AG09319 (cell line): Measurements from ENCODE around the gene TRMT44.
"Not testable (repeated sequence)": the region's sequence is repeated elsewhere in the genome, so short reads cannot be mapped to it uniquely, and the experiment has no call there.

Experiments
- DNase-seq: peaks from one replicate; pipeline ENCODE4 v3.0.0-alpha.2; 2010; ENCODE audit warnings: low read depth; ENCODE audit errors: extremely low read depth
- CTCF ChIP-seq: IDR thresholded peaks from 2 replicates; pipeline ENCODE4 v1.5.1; 2011; ENCODE audit warnings: low read depth, mild to moderate bottlenecking, inconsistent platforms, low read length, moderate library complexity

The TRMT44 gene

GRCh38 chr4:8402181-8402597 is 38.4 kb upstream of the TRMT44 start:
- DNase-seq: no peak
- no peak for TF ChIP-seq CTCF

GRCh38 chr4:8402640-8403039 is 37.9 kb upstream of the TRMT44 start:
- no peak for TF ChIP-seq CTCF
- DNase-seq: no peak

- peak; percentile 62 for DNase-seq
- TF ChIP-seq CTCF: peak; percentile 95
Observed at GRCh38 chr4:8403173-8403753, 37.3 kb upstream of the TRMT44 start.

- DNase-seq: no peak
- TF ChIP-seq CTCF: no peak
Observed at GRCh38 chr4:8403976-8404375, 36.6 kb upstream of the TRMT44 start.

GRCh38 chr4:8404791-8405515 is 35.6 kb upstream of the TRMT44 start:
- no peak for TF ChIP-seq CTCF
- no peak for DNase-seq

- no peak for TF ChIP-seq CTCF
- DNase-seq: no peak
Observed at GRCh38 chr4:8405516-8405875, 35.1 kb upstream of the TRMT44 start.

- peak; percentile 32 for TF ChIP-seq CTCF
- DNase-seq: not testable (repeated sequence)
Observed at GRCh38 chr4:8406887-8407286, 33.7 kb upstream of the TRMT44 start.
